ENCODE results near the gene TCERG1L.

DNA sequence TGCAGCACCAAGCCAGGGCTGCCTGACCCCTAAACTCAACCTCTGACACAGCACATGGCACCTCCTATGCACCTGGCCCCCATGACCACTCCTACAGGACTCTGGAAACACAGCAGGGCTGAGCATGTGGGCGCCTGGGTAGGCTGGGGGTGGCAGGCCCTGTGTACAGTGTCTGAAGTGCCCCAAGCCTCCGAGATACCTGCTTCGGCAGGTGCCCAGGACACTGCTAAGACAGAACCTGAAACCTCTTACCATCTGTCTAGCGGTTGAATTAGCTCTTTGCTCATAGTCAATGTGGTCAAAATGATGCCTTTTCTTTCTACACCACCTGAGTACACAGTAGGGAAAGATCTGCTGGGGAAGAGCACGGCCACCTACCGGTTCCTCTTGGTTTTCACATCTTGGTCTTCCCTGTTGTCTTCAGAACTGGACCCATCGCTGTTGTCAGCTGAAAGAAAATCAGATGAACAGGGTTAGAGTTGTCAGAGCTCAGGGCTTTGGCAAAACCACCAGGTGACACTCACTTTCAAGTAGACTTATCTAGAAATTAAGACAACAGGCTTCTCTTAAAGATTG, 177.4 kb downstream of the TCERG1L start:
- no peak for TF ChIP-seq EP300 (conservative IDR thresholded peaks at IDR 0.05; ENCODE audit: poor library complexity, severe bottlenecking)
- TF ChIP-seq, protein P1, sequence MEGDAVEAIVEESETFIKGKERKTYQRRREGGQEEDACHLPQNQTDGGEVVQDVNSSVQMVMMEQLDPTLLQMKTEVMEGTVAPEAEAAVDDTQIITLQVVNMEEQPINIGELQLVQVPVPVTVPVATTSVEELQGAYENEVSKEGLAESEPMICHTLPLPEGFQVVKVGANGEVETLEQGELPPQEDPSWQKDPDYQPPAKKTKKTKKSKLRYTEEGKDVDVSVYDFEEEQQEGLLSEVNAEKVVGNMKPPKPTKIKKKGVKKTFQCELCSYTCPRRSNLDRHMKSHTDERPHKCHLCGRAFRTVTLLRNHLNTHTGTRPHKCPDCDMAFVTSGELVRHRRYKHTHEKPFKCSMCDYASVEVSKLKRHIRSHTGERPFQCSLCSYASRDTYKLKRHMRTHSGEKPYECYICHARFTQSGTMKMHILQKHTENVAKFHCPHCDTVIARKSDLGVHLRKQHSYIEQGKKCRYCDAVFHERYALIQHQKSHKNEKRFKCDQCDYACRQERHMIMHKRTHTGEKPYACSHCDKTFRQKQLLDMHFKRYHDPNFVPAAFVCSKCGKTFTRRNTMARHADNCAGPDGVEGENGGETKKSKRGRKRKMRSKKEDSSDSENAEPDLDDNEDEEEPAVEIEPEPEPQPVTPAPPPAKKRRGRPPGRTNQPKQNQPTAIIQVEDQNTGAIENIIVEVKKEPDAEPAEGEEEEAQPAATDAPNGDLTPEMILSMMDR (IDR thresholded peaks at IDR 0.05; ENCODE audit: poor library complexity, severe bottlenecking): no peak
- no peak for TF ChIP-seq SMC3 (conservative IDR thresholded peaks at IDR 0.05; ENCODE audit: poor library complexity)
- no peak for TF ChIP-seq EZH2 (IDR thresholded peaks at IDR 0.05; ENCODE audit: borderline replicate concordance, insufficient read depth, low read length, poor library complexity, severe bottlenecking)
- TF ChIP-seq RAD21 (conservative IDR thresholded peaks at IDR 0.05): no peak
- TF ChIP-seq MXI1 (conservative IDR thresholded peaks at IDR 0.05; ENCODE audit: poor library complexity, severe bottlenecking): no peak
- TF ChIP-seq POLR2AphosphoS5 (IDR thresholded peaks at IDR 0.05): no peak
